Activated T-cell treated with anti-CD3 and anti-CD28 coated beads, Interleukin-2, amount 50 U/mL, for 72 hours (primary cell): ENCODE results near the gene TMEM272. TPM values are rescaled to one million over a fixed set of nuclear protein-coding genes. Genes with fewer than 3 reads are reported as not detected.
"Not testable (repeated sequence)": the region's sequence is repeated elsewhere in the genome, so short reads cannot be mapped to it uniquely, and the experiment has no call there.

ENCODE experiments used
- ATAC-seq, 2 donors: fragments of 150-1000 bp; cut with Tn5 transposase; replicated peaks in 1 of 2; 2 replicates each; pipeline ENCODE4 v1.10.0; 2021; ENCODE audit warnings: moderate library complexity in 2 of 2, mild to moderate bottlenecking in 1 of 2
- DNase-seq, 2 donors: peaks; one replicate each; pipeline ENCODE4 v3.0.0; 2021 to 2022; ENCODE audit warnings: mixed read lengths in 1 of 2
- H3K27ac Mint-ChIP-seq: one replicate; pipeline ENCODE4 v1.8.0; 2022; ENCODE audit warnings: mild to moderate bottlenecking, moderate library complexity, mixed read lengths
- H3K27me3 Mint-ChIP-seq: one replicate; pipeline ENCODE4 v1.8.0; 2022; ENCODE audit warnings: low read depth, mixed read lengths
- H3K36me3 Mint-ChIP-seq, 2 donors: one replicate each; pipeline ENCODE4 v1.8.0; 2022; ENCODE audit warnings: mixed read lengths in 2 of 2, mild to moderate bottlenecking in 1 of 2; ENCODE audit not compliant: insufficient read depth in 2 of 2
- H3K4me1 Mint-ChIP-seq: one replicate; pipeline ENCODE4 v1.8.0; 2022; ENCODE audit warnings: low read depth, mixed read lengths
- H3K4me3 Mint-ChIP-seq, 2 donors: one replicate each; pipeline ENCODE4 v1.8.0; 2022; ENCODE audit warnings: mild to moderate bottlenecking in 2 of 2, mixed read lengths in 2 of 2, moderate library complexity in 2 of 2
- H3K9me3 Mint-ChIP-seq, 2 donors: one replicate each; pipeline ENCODE4 v1.8.0; 2022; ENCODE audit warnings: mixed read lengths in 2 of 2
- total RNA-seq, 2 donors: library from RNA; stranded (reverse); gene quantifications; one replicate each; pipeline ENCODE4 v1.2.3, GENCODE V29; 2022

The TMEM272 gene
- total RNA-seq, 2 donors from 2014 or later = 0.19 to 0.30 TPM

GRCh38 chr13:51827254-51827653, 17.7 kb downstream of the TMEM272 start:
- H3K27me3 Mint-ChIP-seq = no peaks in the 10 kb centered on the region
- no peaks in the 10 kb centered on the region for H3K9me3 Mint-ChIP-seq
- H3K4me1 Mint-ChIP-seq = peaks cover 76% of the 10 kb centered on the region
- no peak for ATAC-seq
- no peaks in the 10 kb centered on the region for H3K36me3 Mint-ChIP-seq
- no peak for DNase-seq
- H3K4me3 Mint-ChIP-seq = peak overlapping the region; percentile 71 to 84
- H3K27ac Mint-ChIP-seq = no peak overlapping the region

GRCh38 chr13:51826606-51827005, 18.4 kb downstream of the TMEM272 start:
- ATAC-seq (no peak), DNase-seq (no peak)
- H3K4me1 Mint-ChIP-seq = peaks cover 79% of the 10 kb centered on the region
- no peaks in the 10 kb centered on the region for H3K27me3 Mint-ChIP-seq
- no peaks in the 10 kb centered on the region for H3K36me3 Mint-ChIP-seq
- no peaks in the 10 kb centered on the region for H3K9me3 Mint-ChIP-seq
- H3K27ac Mint-ChIP-seq = no peak overlapping the region
- peak overlapping the region; percentile 71 to 84 for H3K4me3 Mint-ChIP-seq

GRCh38 chr13:51825681-51826254, 19.2 kb downstream of the TMEM272 start:
- no peaks in the 10 kb centered on the region for H3K36me3 Mint-ChIP-seq
- H3K27ac Mint-ChIP-seq = peak overlapping the region; percentile 87
- H3K4me3 Mint-ChIP-seq = peak overlapping the region; percentile 71 to 84
- DNase-seq (no peak), ATAC-seq (no peak)
- H3K4me1 Mint-ChIP-seq = peaks cover 87% of the 10 kb centered on the region
- no peaks in the 10 kb centered on the region for H3K9me3 Mint-ChIP-seq
- H3K27me3 Mint-ChIP-seq = no peaks in the 10 kb centered on the region

- Mint-ChIP-seq H3K36me3 (no peaks in the 10 kb centered on the region), H3K4me3 (peak overlapping the region; percentile 71 to 84), H3K27ac (peak overlapping the region; percentile 87), H3K27me3 (no peaks in the 10 kb centered on the region), H3K4me1 (peaks cover 93% of the 10 kb centered on the region), H3K9me3 (no peaks in the 10 kb centered on the region)
- DNase-seq (no peak), ATAC-seq (peak; percentile 54 to 57)
These were observed 19.8 kb downstream of the TMEM272 start for GRCh38 chr13:51825165-51825592.

GRCh38 chr13:51824712-51825111, 20.3 kb downstream of the TMEM272 start:
- not testable (repeated sequence) for DNase-seq, H3K9me3 Mint-ChIP-seq, H3K27me3 Mint-ChIP-seq, H3K36me3 Mint-ChIP-seq
- peak overlapping the region; percentile 71 to 84 for H3K4me3 Mint-ChIP-seq
- H3K27ac Mint-ChIP-seq = peak overlapping the region; percentile 87
- peaks cover 98% of the 10 kb centered on the region for H3K4me1 Mint-ChIP-seq
- peak; percentile 1 to 4 for ATAC-seq

GRCh38 chr13:51823863-51824262, 21.1 kb downstream of the TMEM272 start:
- H3K4me1 Mint-ChIP-seq = peaks cover 99% of the 10 kb centered on the region
- H3K4me3 Mint-ChIP-seq = peak overlapping the region; percentile 71 to 84
- no peaks in the 10 kb centered on the region for H3K9me3 Mint-ChIP-seq
- H3K27ac Mint-ChIP-seq = peak overlapping the region; percentile 87
- H3K27me3 Mint-ChIP-seq = no peaks in the 10 kb centered on the region
- DNase-seq (no peak), ATAC-seq (no peak)
- no peaks in the 10 kb centered on the region for H3K36me3 Mint-ChIP-seq

GRCh38 chr13:51823359-51823758, 21.6 kb downstream of the TMEM272 start:
- Mint-ChIP-seq H3K36me3 (no peaks in the 10 kb centered on the region), H3K9me3 (no peaks in the 10 kb centered on the region), H3K27me3 (no peaks in the 10 kb centered on the region), H3K4me3 (peak overlapping the region; percentile 71 to 84), H3K27ac (no peak overlapping the region), H3K4me1 (peaks cover 99% of the 10 kb centered on the region)
- DNase-seq (no peak), ATAC-seq (no peak)

- Mint-ChIP-seq H3K4me3 (peak overlapping the region; percentile 71 to 84), H3K9me3 (no peaks in the 10 kb centered on the region), H3K27me3 (no peaks in the 10 kb centered on the region), H3K27ac (peak overlapping the region; percentile 18), H3K4me1 (peaks cover 97% of the 10 kb centered on the region), H3K36me3 (no peaks in the 10 kb centered on the region)
- DNase-seq = peak in 1 of 2 donors; percentile 41
- ATAC-seq = peak; percentile 49 to 59
These were observed 22.7 kb downstream of the TMEM272 start for GRCh38 chr13:51822106-51822815.

GRCh38 chr13:51821606-51822005, 23.4 kb downstream of the TMEM272 start:
- Mint-ChIP-seq H3K4me1 (peaks cover 97% of the 10 kb centered on the region), H3K4me3 (peak overlapping the region; percentile 71 to 84), H3K36me3 (no peaks in the 10 kb centered on the region), H3K9me3 (no peaks in the 10 kb centered on the region), H3K27me3 (no peaks in the 10 kb centered on the region), H3K27ac (no peak overlapping the region)
- ATAC-seq = peak in 1 of 2 donors; percentile 17
- DNase-seq = no peak

GRCh38 chr13:51820016-51820597, 24.9 kb downstream of the TMEM272 start:
- H3K36me3 Mint-ChIP-seq = no peaks in the 10 kb centered on the region
- H3K9me3 Mint-ChIP-seq = no peaks in the 10 kb centered on the region
- peak overlapping the region; percentile 71 to 84 for H3K4me3 Mint-ChIP-seq
- no peak for ATAC-seq
- peaks cover 92% of the 10 kb centered on the region for H3K4me1 Mint-ChIP-seq
- no peak for DNase-seq
- no peaks in the 10 kb centered on the region for H3K27me3 Mint-ChIP-seq
- H3K27ac Mint-ChIP-seq = peak overlapping the region; percentile 89

GRCh38 chr13:51819544-51819943, 25.4 kb downstream of the TMEM272 start:
- Mint-ChIP-seq H3K36me3 (no peaks in the 10 kb centered on the region), H3K27me3 (no peaks in the 10 kb centered on the region), H3K4me3 (peak overlapping the region; percentile 71 to 84), H3K4me1 (peaks cover 93% of the 10 kb centered on the region), H3K9me3 (no peaks in the 10 kb centered on the region), H3K27ac (peak overlapping the region; percentile 89)
- ATAC-seq = no peak
- no peak for DNase-seq

- Mint-ChIP-seq H3K4me1 (peaks cover 92% of the 10 kb centered on the region), H3K27me3 (no peaks in the 10 kb centered on the region), H3K9me3 (no peaks in the 10 kb centered on the region), H3K27ac (peak overlapping the region; percentile 89), H3K36me3 (no peaks in the 10 kb centered on the region), H3K4me3 (peak overlapping the region; percentile 71 to 84)
- DNase-seq = peak; percentile 55 to 59
- ATAC-seq = peak; percentile 44 to 56
These were observed 26.0 kb downstream of the TMEM272 start for GRCh38 chr13:51818781-51819511.

- H3K27ac Mint-ChIP-seq = peak overlapping the region; percentile 87
- DNase-seq (no peak), ATAC-seq (no peak)
- H3K4me3 Mint-ChIP-seq = peak overlapping the region; percentile 53 to 84
- no peaks in the 10 kb centered on the region for H3K27me3 Mint-ChIP-seq
- peaks cover 91% of the 10 kb centered on the region for H3K4me1 Mint-ChIP-seq
- H3K9me3 Mint-ChIP-seq = no peaks in the 10 kb centered on the region
- no peaks in the 10 kb centered on the region for H3K36me3 Mint-ChIP-seq
These were observed 26.7 kb downstream of the TMEM272 start for GRCh38 chr13:51818276-51818675.
